Right lobe of liver (tissue), 4 donors: ENCODE results near the gene CITED4.

ENCODE experiments used
- CTCF ChIP-seq, 4 donors: fragments of 200-600 bp in 3 of 4; fragments of 450-650 bp in 1 of 4; IDR thresholded peaks; one replicate each; pipeline versions ENCODE4 v1.5.1 to v1.8.0; 2016 to 2022; ENCODE audit warnings: antibody characterized with exemption in 4 of 4, mild to moderate bottlenecking in 2 of 4
- POLR2A ChIP-seq: fragments of 450-650 bp; IDR thresholded peaks from one replicate; pipeline ENCODE4 v1.6.1; 2017; ENCODE audit warnings: antibody characterized with exemption, mild to moderate bottlenecking
- donor health status: DM: no; HTN: no; CAD: no.
- donor health status: DM: no; HTN: no; CAD: no.
- donor health status: DM: no; HTN: yes; CAD: no.

- TF ChIP-seq CTCF (IDR thresholded peaks at IDR 0.05) (no peak), POLR2A (no peak)
Observed at GRCh38 chr1:40830419-40830943, 31.7 kb downstream of the CITED4 start.
